MV-4-11 (cell line): ENCODE measurements around the gene TRAPPC11.
"Not testable (repeated sequence)": the region's sequence is repeated elsewhere in the genome, so short reads cannot be mapped to it uniquely, and the experiment has no call there.

Experiments used
- DNase-seq: peaks from one replicate; lab custom pipeline; 2025; lab: John Stamatoyannopoulos, UW

The TRAPPC11 gene

DNA sequence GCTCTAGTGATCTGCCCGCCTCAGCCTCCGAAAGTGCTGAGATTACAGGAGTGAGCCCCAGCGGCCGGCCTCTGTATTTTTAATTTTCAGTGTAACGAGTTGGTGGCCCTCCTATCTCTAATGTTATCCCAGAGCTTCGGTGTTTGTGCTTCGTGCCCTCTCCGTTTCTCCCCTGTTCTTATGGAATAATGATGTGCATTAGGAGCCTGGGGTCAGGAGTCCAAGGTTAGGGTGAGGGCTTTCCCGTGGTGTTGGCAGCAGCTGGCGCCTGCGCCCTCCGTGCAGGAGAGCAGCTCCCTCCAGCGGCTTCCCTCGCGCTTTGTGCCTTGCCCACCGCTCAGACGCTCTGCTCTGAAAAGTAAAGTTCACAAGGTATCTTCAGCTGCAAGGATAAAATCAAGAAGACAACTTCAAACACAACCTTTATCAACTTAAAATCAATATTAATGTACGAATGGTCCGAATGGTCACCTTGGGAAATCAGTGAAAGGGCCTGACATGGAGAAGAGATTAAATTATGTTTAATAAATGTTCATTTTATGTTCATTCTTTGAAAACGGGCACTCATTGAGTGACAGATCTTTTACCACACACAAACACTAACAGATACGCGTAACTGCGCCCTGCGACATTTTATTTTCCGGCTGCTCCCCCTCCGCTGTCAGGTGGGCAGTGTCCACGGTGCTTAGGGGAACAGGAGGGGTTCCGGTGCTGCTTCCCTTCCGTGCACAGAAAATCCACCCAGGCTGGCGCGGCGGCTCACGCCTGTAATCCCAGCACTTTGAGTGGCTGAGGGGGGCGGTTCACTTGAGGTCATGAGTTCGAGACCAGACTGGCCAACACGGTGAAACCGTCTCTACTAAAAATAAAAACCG lies 62.4 kb downstream of the TRAPPC11 start:
- DNase-seq, result no peak

DNA sequence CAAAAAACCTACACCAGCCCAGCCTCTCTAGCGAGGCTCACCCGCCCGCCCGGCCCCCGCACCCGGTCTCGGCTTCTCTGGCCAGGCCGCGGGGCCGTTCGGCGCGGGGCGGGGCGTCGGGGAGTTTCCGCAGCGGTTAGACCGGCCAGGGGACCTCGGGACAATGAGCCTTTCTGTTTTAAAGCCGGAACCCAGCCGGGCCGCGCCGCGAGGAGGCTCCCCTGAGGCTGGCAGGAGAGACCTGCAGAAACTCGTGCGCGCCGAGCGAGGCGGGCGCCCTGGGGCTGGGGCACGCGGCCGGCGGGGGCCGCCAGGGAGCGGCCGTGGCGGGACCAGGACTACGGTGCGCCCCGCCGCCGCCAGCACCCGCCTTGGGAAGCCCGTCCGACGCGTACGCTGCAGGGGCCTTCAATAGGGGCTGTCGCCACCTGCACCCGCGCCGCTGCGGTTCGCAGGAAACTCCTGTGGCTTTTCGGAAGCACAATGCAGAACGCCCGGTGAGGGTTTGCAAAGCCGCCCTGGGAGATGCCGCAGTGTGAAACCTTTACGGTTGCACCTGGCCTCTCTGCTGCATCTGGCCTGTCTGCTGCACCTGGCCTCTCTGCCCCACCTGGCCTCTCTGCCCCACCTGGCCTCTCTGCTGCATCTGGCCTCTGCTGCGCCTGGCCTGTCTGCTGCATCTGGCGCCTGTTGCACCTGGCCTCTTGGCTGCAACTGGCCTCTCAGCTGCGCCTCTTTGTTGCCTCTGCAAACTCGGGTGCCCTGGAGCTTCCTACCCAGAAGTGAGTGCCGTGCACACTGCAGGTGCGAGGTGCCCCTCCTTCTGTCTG lies 63.9 kb downstream of the TRAPPC11 start:
- DNase-seq, result no peak

DNA sequence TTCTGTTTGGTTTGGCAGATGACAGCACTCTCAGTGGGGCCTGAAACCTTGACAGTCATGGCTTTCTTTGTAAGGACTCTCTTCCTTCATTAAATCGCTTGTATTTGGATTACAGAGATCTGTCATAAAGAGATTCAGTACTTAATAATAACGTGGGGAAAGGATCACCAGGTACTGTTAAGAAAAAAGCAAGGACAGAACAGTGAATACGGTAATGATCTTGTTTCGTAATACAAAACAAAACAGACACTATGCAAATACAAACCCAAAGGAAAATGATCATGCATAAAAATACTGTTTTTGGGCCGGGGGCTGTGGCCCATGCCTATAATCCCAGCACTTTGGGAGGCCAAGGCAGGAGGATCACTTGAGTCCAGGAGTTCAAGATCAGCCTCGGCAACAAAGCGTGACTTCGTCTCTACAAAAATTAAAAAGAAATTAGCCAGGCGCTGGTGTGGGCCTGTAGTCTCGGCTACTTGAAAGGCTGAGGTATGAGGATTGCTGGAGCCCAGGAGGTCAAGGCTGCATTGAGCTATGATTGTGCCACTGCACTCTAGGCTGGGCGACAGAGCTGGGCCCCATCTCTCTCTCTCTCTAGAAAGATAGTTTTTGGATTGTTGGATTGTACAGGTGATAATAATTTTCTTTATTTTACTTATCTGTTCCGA lies 64.6 kb downstream of the TRAPPC11 start:
- no peak for DNase-seq

DNA sequence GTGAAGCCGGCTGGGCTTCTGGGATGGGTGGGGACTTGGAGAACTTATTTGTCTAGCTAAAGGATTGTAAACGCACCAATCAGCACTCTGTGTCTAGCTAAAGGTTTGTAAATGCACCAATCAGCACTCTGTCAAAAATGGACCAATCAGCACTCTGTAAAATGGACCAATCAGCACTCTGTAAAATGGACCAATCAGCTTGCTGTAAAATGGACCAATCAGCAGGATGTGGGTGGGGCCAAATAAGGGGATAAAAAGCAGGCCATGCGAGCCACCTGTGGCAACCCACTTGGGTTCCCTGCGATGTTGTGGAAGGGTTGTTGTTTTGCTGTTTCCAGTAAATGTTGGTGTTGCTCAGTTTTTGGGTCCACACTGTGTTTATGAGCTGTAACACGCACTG lies 66.5 kb downstream of the TRAPPC11 start:
- not testable (repeated sequence) for DNase-seq

DNA sequence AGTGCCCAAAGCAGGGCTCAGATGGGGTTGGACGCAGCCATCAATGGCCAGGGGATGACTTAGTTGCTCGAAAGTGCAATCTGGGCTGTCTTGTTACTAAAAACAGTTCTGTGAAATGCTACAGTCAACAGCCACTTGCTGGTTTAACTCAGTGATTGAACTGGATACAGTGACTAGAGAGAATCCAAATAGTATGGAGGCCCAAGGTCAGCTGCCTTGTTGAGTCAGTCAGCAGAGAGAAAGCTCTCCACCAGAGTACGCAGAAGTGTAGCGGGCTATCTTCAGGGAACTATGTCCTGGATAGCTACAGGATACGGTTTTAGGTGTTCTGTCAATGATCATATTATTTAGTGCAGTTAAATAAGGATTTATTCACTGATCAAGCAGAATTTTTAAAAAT lies 68.4 kb downstream of the TRAPPC11 start:
- DNase-seq, result no peak

DNA sequence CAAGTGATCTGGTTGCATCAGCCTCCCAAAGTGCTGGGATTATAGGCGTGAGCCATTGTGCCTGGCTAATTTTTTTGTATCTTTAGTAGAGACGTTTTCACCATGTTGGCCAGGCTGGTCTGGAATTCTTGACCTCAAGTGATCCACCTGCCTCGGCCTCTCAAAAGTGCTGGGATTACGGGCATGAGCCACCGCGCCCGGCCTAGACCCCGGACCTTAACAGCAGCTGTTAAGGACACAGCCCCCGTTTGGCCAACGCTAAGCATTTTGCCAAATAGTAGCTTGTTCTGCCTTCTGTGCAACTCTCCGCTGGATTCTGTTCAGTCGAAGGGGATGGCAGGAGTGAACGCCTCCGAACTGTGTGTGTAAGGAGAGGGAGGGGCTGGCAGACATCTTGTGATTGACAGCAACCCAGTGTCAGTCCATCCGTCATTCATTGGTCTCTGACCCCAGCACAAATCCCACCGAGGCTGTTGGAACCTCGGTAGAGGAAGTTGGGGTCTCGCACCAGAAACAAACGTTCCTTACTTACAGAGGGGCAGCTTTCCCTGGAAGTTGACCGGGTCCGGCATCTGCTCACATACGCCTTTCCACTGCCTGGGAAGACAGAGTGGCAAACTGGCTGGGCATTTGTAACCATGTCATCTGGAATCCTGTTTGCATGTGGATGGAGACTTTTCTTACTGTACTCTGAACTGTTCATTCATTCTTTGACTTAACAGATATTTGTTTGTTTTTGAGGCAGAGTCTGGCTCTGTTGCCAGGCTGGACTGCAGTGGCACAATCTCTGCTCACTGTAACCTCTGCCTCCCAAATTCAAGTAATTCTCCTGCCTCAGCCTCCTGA lies 69.4 kb downstream of the TRAPPC11 start:
- no peak for DNase-seq

DNA sequence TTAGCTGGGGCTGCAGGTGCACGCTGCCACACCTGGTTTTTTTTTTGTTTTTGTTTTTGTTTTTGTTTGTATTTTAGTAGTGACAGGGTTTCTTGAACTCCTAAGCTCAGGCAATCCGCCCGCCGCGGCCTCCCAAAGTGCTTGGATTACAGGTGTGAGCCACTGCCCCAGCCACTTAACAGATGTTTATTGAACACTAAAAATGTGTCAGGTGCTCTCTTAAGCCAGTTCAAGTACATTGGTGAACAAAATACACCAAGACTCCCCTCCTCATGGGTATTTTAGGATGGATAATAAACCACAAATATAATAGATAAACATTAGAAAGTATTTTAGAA lies 69.9 kb downstream of the TRAPPC11 start:
- no peak for DNase-seq

DNA sequence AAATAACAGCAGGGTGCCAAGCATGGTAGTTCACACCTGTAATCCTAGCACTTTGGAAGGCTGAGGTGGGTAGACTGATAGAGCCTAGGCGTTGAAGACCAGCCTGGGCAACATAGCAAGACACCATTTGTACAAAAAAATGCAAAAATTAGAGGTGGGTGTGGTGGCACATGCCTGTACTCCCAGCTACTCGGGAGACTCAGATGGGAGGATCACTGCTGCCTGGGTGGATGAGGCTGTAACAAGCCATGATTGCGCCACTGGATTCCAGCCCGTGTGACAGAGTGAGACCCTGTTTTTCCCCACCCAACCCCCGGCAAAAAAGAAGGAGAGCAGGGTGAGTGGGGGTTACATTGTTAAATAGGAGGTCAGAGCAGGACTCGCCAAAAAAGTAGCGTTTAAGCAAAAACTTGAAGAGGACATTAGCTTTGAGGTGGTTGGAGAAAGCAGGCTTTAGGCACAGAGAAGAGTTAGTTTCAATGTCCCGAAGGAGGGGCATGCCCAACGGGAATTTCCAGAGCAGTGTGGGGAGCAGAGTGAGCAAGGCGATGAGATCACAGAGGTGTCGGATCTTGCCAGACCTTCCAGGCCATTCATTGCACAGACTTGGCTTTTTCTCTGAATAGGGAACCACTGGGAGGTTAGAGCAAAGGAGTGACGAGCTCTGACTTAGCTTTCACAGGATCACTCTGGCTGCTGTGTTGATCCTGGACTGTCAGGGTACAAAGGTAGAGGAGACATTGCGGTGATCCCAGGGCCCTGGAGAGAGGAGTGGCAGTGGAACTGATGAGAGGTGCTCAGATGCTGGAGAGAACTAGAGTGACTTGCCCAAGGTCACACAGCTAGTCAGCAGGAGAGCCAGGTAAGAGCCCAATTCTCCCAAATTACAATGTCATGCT lies 70.6 kb downstream of the TRAPPC11 start:
- no peak for DNase-seq

DNA sequence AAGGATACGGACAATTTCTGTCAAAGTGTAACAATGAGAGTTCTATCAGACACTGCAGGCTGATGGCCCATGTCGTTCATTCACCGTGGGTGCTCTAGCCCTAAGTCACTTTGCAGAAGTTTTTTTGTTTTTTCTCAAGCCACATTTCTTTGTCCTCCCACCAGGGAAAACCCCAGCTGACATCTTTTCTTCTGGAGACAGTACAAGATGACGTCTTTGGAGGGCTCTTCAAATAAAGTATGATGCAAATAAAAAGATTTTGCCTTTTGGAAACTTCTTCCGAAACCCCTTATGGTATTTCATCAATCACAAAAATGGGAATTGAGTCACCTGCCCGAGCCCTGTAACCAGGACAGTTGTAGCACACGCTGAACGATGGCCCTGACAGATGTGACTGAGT lies 73.2 kb downstream of the TRAPPC11 start:
- no peak for DNase-seq

DNA sequence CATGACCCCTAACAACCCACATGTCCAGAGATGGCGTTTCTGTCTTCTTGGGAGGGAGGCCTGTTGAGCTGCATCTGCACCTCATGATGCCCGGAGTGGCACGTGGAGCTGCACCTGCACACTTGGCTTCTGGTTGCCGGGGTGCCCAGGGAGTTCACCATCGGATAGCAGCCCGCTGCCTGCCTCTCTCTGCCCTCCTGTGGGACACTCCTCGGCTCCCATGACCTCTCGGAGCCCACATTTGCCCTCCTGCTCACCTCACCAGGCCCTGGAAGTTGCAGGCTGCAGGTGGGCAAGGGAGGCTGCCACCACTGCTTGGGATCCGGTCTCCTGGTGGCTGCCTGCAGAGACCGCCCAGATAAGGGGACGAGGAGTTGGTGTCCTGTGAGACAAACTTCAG lies 74.1 kb downstream of the TRAPPC11 start:
- DNase-seq, result no peak

DNA sequence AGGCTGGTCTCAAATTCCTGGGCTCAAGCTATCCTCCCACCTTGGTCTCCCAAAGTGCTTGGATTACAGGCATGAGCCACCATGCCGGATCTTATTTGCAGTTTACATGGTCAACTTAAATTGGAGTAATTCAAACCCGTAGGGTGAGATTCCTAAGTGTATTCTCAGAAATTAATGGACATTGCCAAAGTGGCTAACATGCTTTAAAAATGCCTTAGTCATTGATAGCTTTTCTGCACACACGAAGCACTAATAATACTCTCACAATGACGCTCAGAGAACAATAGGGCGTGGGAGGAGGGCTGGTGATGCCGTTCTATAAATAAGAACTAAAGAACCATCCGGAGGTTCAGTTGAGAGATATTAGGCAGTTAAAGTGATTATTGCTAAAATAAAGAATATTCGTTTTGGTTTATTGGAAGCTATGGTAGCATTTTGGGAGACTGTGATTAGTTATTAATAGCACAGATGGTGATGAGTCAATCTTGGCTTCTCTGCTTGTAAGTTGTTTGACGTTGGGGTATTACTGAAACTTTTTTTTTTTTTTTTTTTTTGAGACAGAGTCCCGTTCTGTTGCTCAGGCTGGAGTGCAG lies 79.1 kb downstream of the TRAPPC11 start:
- DNase-seq, result no peak

DNA sequence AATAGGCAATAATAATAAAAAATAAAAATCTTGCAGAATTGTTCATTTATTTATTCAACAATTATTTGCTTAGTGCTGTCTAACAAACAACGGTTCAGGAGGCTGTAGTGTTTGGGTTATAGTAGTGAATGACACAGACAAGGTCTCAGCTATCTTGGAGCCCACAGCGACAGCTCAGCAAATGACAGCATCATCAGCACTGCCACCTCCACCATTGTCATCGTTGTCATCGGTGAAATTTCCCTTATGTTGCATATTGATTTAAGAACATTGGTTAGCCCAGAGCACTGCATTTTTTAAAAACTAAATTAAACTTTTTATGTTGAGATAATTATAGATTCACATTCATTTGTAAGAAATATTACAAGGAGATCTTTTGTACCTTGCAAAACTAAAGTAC lies 79.9 kb downstream of the TRAPPC11 start:
- no peak for DNase-seq

DNA sequence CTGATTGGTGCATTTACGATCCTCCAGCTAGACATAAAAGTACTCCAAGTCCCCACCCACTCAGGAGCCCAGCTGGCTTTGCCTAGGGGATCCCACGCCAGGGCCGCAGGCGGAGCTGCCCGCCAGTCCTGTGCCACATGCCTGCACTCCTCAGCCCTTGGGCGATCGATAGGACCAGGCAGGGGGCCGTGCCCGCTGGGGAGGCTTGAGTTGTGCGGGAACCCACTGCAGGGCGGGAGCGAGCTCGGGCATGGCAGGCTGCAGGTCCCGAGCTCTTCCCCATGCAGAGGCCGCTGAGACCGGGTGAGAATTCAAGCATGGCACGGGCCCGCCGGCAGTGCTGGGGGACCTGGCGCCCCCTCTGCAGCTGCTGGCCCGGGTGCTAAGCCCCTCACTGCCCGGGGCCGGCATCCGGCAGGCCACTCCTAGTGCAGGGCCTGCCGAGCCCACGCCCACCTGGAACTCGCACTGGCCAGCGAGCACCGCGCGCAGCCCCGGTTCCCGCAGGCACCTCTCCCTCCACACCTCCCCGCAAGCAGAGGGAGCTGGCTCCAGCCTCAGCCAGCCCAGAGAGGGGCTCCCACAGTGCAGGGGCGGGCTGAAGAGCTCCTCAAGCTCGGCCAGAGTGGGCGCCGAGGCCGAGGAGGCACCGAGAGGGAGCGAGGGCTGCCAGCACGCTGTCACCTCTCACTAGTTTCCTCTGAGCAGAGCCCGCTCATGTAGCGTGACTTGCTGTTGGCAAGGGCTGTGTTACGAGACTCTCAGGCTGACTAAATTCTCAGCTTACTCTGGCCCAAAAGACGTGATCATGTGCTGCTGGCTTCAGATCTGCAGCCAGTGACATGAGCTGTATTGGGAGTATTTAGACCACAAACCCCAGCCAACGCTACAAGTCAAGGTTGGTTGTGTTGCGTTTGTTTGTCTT lies 87.5 kb downstream of the TRAPPC11 start:
- DNase-seq, result no peak

DNA sequence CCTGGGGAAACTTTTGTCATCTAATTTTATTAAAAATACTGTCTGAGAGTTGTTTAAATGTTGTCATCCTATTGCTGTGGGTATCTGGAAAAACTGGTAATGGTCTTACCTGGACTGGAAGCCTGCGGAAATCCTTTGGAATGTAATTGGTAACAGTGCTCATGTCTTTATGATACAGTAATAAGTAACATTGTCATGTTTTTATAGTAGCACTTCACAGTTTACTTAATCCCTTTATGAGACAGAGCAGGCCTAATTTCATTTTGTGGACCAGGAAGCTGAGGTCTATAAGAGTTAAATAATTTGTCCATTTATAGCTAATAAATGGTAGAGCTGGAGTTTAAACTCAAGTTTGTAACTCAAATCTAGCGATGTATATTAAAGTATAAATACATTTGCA lies 88.3 kb downstream of the TRAPPC11 start:
- DNase-seq, result no peak

DNA sequence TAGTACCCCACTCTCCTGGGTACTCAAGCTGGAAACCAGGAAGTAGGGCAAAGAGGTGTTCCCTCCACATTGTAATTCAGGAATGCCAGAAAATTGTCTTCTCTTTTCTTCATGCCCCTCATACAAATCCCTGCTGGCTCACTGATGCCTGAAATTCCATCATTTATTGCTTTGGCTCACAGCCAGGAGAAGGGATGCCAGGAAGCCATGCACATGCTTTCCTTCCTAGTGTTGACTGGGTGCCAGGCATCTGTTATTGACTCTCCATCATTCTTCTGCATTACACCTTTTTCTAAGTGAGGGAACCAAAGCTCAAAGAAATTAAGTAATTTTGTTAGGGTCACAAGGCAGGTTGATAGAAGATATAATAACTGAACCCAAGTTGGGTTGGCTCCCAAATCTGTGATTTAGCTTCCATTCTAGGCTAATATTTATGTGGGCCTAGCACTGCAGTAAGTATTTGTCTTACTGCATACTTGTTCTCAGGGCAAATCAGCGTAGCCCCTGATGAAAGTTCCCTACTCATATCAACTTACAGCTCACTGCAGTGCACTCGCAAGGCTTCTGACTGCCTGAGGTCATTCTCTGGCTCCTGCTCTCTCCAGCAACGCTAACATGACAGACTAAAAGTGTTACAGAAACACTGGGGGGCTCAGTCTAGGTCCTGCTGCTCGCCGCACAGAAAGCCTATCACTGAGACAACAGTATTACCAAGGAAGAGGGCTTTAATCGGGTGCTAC lies 89.0 kb downstream of the TRAPPC11 start:
- no peak for DNase-seq

DNA sequence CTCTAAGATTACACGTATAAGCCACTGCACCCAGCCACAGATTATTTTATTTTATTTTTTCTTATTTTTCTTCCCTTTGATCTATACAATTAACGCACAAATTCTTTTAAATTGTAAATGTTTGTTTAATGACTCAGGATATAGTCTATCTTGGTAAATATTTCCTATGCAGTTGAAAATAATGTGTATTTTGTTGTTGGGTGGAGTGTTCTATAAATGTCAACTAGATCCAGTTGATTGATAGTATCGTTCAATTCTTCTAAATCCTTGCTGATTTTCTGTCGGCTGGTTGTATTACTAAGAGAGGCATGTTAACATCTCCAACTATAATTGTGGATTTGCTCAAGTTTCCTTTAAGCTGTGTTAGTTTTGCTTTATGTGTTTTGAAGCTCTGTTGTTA lies 92.0 kb downstream of the TRAPPC11 start:
- DNase-seq, result no peak

DNA sequence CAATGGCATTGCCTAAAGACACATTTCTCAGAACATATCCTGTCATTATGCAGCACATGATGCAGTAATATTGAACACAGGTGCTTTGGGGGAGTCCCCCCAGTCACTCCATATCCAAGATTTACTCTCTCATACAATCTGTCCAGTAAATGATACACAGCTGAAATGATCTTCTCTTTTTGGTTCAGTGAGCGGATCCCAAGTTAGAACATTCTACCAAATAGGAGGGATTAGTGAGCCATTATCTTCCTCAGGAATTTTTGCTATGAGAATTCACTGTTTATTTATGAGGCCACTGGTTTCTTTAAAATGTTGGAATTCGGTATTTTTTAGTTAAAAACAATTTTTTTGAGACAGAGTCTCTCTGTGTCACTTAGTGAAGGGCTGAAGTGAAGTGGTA lies 96.5 kb downstream of the TRAPPC11 start:
- DNase-seq, result no peak

DNA sequence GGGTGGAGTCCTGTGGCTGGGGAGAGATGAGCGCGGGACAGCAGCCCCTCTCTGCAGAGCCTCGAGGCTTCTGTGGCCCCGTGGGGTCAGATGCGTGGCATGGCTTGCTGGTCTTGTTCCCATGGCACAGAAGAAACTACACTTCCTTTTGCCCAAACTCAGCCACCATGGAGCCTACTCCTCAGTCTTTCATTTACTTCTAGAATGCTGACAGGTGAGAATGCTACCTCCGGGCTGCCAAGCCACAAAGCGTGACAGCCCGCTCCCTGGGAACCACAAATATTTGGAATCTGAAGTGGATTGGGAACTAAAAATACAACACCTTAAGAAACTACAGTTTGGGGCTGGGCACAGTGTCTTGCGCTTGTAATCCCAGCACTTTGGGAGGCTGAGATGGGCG lies 98.0 kb downstream of the TRAPPC11 start:
- no peak for DNase-seq
